HFF-Myc (cell line): ENCODE measurements around the gene CHCHD6.

Experiments used
- DNase-seq: peaks from one replicate; pipeline ENCODE4 v3.0.0-alpha.2; 2011; ENCODE audit warnings: low read depth; ENCODE audit errors: extremely low read depth
- H3K4me3 ChIP-seq: replicated peaks from 2 replicates; pipeline ENCODE4 v1.5.1; 2011; ENCODE audit warnings: low read depth, mild to moderate bottlenecking, control low read depth, low read length
- CTCF ChIP-seq: IDR thresholded peaks from 2 replicates; pipeline ENCODE4 v1.5.1; 2012; ENCODE audit warnings: mild to moderate bottlenecking, low read depth, low read length, control low read depth; ENCODE audit errors: missing control alignments

Gene CHCHD6

GRCh38 chr3:126893651-126894050 is 189.6 kb downstream of the CHCHD6 start:
- DNase-seq, result no peak
- no peak for TF ChIP-seq CTCF
- H3K4me3 ChIP-seq, result no peak overlapping the region

GRCh38 chr3:126894475-126894874 is 190.4 kb downstream of the CHCHD6 start:
- DNase-seq, result no peak
- no peak overlapping the region for H3K4me3 ChIP-seq
- TF ChIP-seq CTCF, result no peak

- TF ChIP-seq CTCF, result no peak
- H3K4me3 ChIP-seq, result no peak overlapping the region
- DNase-seq, result no peak
Observed at GRCh38 chr3:126895178-126896066, 191.4 kb downstream of the CHCHD6 start.

GRCh38 chr3:126896067-126896441 is 192.0 kb downstream of the CHCHD6 start:
- no peak for TF ChIP-seq CTCF
- no peak overlapping the region for H3K4me3 ChIP-seq
- no peak for DNase-seq

- no peak for DNase-seq
- H3K4me3 ChIP-seq, result no peak overlapping the region
- TF ChIP-seq CTCF, result no peak
Observed at GRCh38 chr3:126896968-126897367, 192.9 kb downstream of the CHCHD6 start.

GRCh38 chr3:126897943-126898342 is 193.9 kb downstream of the CHCHD6 start:
- DNase-seq, result no peak
- H3K4me3 ChIP-seq, result no peak overlapping the region
- no peak for TF ChIP-seq CTCF
